Measurements from ENCODE around the gene INTS3.

INTS3 gene

DNA sequence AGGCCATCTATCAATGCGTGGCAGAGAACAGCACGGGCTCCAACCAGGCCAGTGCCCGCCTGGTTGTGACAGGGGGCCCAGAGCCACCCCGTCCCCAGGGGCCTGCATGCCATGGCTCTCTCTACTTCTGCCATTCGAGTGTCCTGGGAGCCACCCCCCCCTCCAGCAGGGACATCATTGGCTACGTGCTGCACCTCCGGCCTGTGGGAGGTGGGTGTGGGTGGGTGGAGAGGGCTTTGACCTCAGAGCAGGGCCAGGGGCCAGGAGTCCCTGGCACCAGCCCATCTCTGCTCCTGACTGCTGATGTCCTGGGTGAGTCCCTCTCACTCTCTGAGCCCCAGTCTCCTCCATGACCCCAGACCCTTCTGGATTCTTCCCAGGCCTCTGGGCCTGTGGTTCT, 72.7 kb downstream of the INTS3 start:
- Histone ChIP-seq H3K36me3 (ENCODE audit: control insufficient read depth, insufficient read depth, low read length) (no peaks in the 10 kb centered on the region), H3K4me3 (ENCODE audit: low read depth, low read length) (no peak overlapping the region), H3K9ac (ENCODE audit: low read depth, low read length) (no peak overlapping the region), H3K9me3 (ENCODE audit: control insufficient read depth, insufficient read depth, low read length) (no peaks in the 10 kb centered on the region), H3K27me3 (ENCODE audit: control insufficient read depth, insufficient read depth, low read length) (no peaks in the 10 kb centered on the region), H3K4me1 (ENCODE audit: control insufficient read depth, insufficient read depth, low read length) (no peaks in the 10 kb centered on the region), H3K27ac (ENCODE audit: low read depth, low read length) (no peak overlapping the region)

DNA sequence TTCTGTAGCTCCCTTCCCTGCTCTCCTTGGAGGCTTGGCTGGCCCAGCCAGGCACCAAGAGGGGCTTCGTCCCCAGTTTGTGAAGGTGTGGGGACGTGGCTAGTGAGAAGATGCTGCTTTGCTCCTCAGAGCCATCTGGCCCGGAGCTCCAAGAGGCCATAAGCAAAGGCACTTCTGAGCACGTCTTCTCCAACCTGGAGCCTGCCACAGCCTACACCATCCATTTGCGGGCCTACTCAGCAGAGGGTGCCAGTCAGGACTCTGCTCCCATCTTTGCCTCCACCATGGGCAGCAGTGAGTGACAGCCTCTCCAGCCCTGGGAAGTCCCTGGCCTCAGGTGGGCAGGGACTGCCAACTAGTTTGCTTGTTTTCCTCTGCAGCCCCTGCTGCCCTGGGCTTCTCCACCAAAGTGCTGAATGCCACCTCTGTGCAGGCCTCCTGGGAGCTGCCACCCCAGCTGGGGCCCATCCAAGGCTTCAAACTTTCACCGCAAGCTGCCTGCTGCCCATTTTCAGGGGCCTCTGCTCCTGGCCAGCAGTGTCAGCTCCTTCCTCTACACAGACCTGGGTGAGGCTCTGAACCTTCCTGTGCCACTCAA, 73.3 kb downstream of the INTS3 start:
- no peaks in the 10 kb centered on the region for H3K27me3 ChIP-seq (ENCODE audit: control insufficient read depth, insufficient read depth, low read length)
- no peak overlapping the region for H3K27ac ChIP-seq (ENCODE audit: low read depth, low read length)
- no peaks in the 10 kb centered on the region for H3K36me3 ChIP-seq (ENCODE audit: control insufficient read depth, insufficient read depth, low read length)
- H3K4me3 ChIP-seq (ENCODE audit: low read depth, low read length): no peak overlapping the region
- no peak overlapping the region for H3K9ac ChIP-seq (ENCODE audit: low read depth, low read length)
- no peaks in the 10 kb centered on the region for H3K4me1 ChIP-seq (ENCODE audit: control insufficient read depth, insufficient read depth, low read length)
- no peaks in the 10 kb centered on the region for H3K9me3 ChIP-seq (ENCODE audit: control insufficient read depth, insufficient read depth, low read length)

DNA sequence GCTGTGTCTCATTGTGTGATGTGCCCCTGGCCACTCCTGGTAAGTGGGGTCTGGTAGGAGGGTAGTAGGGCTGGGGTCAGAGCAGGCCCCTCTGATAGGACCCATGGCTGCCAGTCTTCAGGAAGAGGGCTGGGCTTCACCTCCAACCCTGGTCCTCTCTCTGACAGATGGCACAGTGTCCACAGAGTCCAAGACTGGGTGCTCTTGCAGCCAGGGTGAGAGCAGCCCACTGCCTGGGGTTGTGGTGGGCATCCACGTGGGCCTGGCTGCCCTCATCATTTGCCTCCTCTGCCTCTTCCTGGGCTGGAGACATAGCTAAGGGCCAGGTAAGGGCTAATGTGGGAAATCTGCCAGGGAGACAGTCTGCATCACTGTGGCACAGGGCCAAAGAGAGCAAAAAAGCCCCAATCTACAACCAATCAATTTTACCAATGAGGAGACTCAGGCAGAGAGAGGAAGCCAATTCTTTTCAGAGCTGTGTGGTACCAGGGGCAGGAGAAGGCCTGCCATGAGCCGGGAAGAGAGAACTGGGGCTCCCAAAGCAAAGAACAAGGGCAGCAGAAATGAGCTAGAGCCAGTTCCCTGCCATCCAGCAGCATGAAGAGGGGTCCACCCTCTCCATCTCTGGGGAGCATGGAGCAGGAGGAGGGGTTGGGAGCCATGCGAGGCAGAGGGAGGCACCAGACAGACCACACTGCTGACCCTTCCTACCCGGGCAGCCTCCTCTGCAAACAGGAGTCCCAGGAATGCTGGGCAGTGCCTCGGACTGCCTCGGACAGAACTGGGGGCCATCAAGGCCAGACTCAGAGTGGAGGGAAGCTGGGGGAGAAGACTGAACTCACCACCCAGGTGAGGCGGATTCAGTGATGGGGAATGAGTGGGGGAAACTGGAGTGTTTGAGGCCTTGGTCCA, 74.2 kb downstream of the INTS3 start:
- no peak overlapping the region for H3K4me3 ChIP-seq (ENCODE audit: low read depth, low read length)
- H3K27ac ChIP-seq (ENCODE audit: low read depth, low read length): no peak overlapping the region
- H3K27me3 ChIP-seq (ENCODE audit: control insufficient read depth, insufficient read depth, low read length): no peaks in the 10 kb centered on the region
- peaks cover 5% of the 10 kb centered on the region; the same call in 1 of the 2 replicates for H3K36me3 ChIP-seq (ENCODE audit: control insufficient read depth, insufficient read depth, low read length)
- no peak overlapping the region for H3K9ac ChIP-seq (ENCODE audit: low read depth, low read length)
- H3K9me3 ChIP-seq (ENCODE audit: control insufficient read depth, insufficient read depth, low read length): no peaks in the 10 kb centered on the region
- no peaks in the 10 kb centered on the region for H3K4me1 ChIP-seq (ENCODE audit: control insufficient read depth, insufficient read depth, low read length)

GRCh38 chr1:153803470-153804056, 75.7 kb downstream of the INTS3 start:
- no peak overlapping the region for H3K4me3 ChIP-seq (ENCODE audit: low read depth, low read length)
- H3K4me1 ChIP-seq (ENCODE audit: control insufficient read depth, insufficient read depth, low read length): no peaks in the 10 kb centered on the region
- no peak overlapping the region for H3K9ac ChIP-seq (ENCODE audit: low read depth, low read length)
- H3K27ac ChIP-seq (ENCODE audit: low read depth, low read length): no peak overlapping the region
- no peaks in the 10 kb centered on the region for H3K27me3 ChIP-seq (ENCODE audit: control insufficient read depth, insufficient read depth, low read length)
- H3K36me3 ChIP-seq (ENCODE audit: control insufficient read depth, insufficient read depth, low read length): peaks cover 15% of the 10 kb centered on the region
- H3K9me3 ChIP-seq (ENCODE audit: control insufficient read depth, insufficient read depth, low read length): no peaks in the 10 kb centered on the region

DNA sequence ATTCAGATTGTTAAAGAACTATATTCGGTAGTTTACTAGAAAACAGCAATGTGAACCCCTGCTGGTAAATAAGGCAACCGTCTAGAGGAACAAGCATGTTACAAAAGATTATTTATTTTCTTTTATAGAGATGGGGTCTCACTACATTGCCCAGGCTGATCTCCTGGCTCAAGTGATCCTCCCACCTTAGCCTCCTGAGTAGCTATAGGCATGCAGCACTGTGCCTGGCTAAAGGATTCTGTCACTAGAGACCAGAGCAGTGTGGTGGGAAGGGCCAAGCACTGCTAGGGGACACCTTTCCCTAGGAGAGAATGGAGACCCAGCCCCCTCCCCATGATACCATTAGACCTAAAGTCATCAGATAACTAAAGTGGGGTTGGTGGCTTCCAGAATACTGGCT, 76.3 kb downstream of the INTS3 start:
- Histone ChIP-seq H3K4me3 (ENCODE audit: low read depth, low read length) (no peak overlapping the region), H3K9ac (ENCODE audit: low read depth, low read length) (no peak overlapping the region), H3K4me1 (ENCODE audit: control insufficient read depth, insufficient read depth, low read length) (no peaks in the 10 kb centered on the region), H3K36me3 (ENCODE audit: control insufficient read depth, insufficient read depth, low read length) (peaks cover 20% of the 10 kb centered on the region), H3K27me3 (ENCODE audit: control insufficient read depth, insufficient read depth, low read length) (no peaks in the 10 kb centered on the region), H3K9me3 (ENCODE audit: control insufficient read depth, insufficient read depth, low read length) (no peaks in the 10 kb centered on the region), H3K27ac (ENCODE audit: low read depth, low read length) (no peak overlapping the region)

- H3K4me3 ChIP-seq (ENCODE audit: low read depth, low read length): no peak overlapping the region
- H3K27me3 ChIP-seq (ENCODE audit: control insufficient read depth, insufficient read depth, low read length): no peaks in the 10 kb centered on the region
- no peaks in the 10 kb centered on the region for H3K9me3 ChIP-seq (ENCODE audit: control insufficient read depth, insufficient read depth, low read length)
- no peaks in the 10 kb centered on the region for H3K4me1 ChIP-seq (ENCODE audit: control insufficient read depth, insufficient read depth, low read length)
- H3K27ac ChIP-seq (ENCODE audit: low read depth, low read length): no peak overlapping the region
- peaks cover 31% of the 10 kb centered on the region for H3K36me3 ChIP-seq (ENCODE audit: control insufficient read depth, insufficient read depth, low read length)
- H3K9ac ChIP-seq (ENCODE audit: low read depth, low read length): no peak overlapping the region
These were observed 77.3 kb downstream of the INTS3 start for GRCh38 chr1:153805042-153805745.

DNA sequence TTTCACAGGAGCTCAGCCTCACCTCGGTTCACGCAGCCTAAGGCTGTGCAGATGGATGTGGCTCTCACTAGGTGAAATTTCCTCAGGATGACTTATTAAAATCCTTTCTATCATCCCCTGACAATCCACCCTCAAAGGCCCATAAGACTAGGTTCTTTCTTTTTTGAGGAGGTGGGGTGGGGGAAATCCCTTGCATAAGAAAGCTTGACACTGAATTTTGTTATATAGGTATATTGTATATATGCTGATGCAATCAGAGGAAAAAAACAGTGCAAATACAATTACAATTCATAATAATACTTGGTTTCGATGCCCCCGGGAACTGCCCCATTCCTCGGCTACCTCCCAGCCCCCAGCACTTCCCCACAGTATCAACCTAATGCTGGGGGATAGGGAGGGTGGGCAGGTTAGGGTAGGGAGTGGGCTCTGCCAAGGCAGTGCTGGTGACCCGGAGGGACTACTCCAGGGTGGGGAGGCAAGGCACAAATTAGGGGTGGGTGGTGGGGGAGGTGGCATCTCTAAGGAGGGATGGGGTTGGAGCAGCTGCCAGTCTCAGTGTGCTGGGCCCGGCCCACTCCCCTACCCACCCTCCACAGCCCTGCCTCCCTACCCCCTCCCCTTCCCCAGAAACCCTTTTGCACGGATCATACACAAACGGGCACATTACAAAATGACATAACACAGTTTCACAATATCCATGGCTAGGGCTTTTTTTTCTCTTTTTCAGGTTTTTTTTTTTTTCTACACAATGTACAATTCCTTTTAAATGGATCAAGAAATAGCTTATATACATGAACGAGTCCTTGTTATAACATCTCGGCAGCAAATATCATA, 78.3 kb downstream of the INTS3 start:
- Histone ChIP-seq H3K9me3 (ENCODE audit: control insufficient read depth, insufficient read depth, low read length) (no peaks in the 10 kb centered on the region), H3K27ac (ENCODE audit: low read depth, low read length) (no peak overlapping the region), H3K4me3 (ENCODE audit: low read depth, low read length) (no peak overlapping the region), H3K36me3 (ENCODE audit: control insufficient read depth, insufficient read depth, low read length) (peaks cover 35% of the 10 kb centered on the region), H3K27me3 (ENCODE audit: control insufficient read depth, insufficient read depth, low read length) (no peaks in the 10 kb centered on the region), H3K4me1 (ENCODE audit: control insufficient read depth, insufficient read depth, low read length) (no peaks in the 10 kb centered on the region), H3K9ac (ENCODE audit: low read depth, low read length) (no peak overlapping the region)

DNA sequence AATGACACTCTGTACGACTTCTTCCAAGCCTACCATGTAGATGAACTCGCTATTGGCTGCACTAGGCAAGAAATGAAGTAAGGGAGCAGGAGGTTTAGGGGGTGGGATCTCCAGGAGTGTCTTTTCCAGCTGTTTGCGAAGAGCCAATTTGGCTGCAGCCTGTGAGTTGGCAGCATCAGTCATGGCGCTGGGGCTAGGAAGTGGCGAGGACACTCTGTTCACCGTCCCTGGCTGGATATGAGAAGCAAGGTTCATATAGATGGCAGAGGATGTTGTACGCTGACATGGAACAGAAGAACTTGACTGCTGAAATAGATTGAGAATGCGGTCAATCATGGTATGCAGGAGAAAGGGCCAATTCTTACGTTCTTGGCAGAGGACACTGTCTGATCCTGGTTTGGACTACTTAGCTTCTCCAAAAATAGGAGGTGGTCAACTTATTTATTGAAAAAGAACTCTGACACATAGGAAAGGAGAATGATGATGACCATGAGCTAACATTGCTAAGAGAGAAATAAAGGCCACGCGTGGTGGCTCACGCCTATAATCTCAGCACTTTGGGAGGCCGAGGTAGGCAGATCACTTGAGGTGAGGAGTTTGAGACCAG, 88.5 kb downstream of the INTS3 start:
- Histone ChIP-seq H3K4me3 (ENCODE audit: low read depth, low read length) (no peak overlapping the region), H3K27ac (ENCODE audit: low read depth, low read length) (no peak overlapping the region), H3K9ac (ENCODE audit: low read depth, low read length) (no peak overlapping the region), H3K4me1 (ENCODE audit: control insufficient read depth, insufficient read depth, low read length) (no peaks in the 10 kb centered on the region), H3K9me3 (ENCODE audit: control insufficient read depth, insufficient read depth, low read length) (no peaks in the 10 kb centered on the region), H3K36me3 (ENCODE audit: control insufficient read depth, insufficient read depth, low read length) (peaks cover 73% of the 10 kb centered on the region), H3K27me3 (ENCODE audit: control insufficient read depth, insufficient read depth, low read length) (no peaks in the 10 kb centered on the region)

GRCh38 chr1:153818876-153819275, 91.0 kb downstream of the INTS3 start:
- no peak overlapping the region for H3K9ac ChIP-seq (ENCODE audit: low read depth, low read length)
- H3K36me3 ChIP-seq (ENCODE audit: control insufficient read depth, insufficient read depth, low read length): peaks cover 56% of the 10 kb centered on the region
- no peaks in the 10 kb centered on the region for H3K9me3 ChIP-seq (ENCODE audit: control insufficient read depth, insufficient read depth, low read length)
- H3K4me3 ChIP-seq (ENCODE audit: low read depth, low read length): no peak overlapping the region
- H3K27me3 ChIP-seq (ENCODE audit: control insufficient read depth, insufficient read depth, low read length): no peaks in the 10 kb centered on the region
- no peaks in the 10 kb centered on the region for H3K4me1 ChIP-seq (ENCODE audit: control insufficient read depth, insufficient read depth, low read length)
- no peak overlapping the region for H3K27ac ChIP-seq (ENCODE audit: low read depth, low read length)
